Neuronal stem cell (in vitro differentiated cells): ENCODE results near the gene BCOR.

Source experiments
- DNase-seq: peaks from one replicate; pipeline ENCODE4 v3.0.0-alpha.2; 2013; ENCODE audit warnings: low spot score
- H2AFZ ChIP-seq: one replicate; pipeline ENCODE4 v1.6.1; 2013; ENCODE audit warnings: mild to moderate bottlenecking, low read length, inconsistent platforms
- H2AK5ac ChIP-seq: 2 replicates; pipeline ENCODE4 v1.6.1; 2013; ENCODE audit warnings: low read depth, mild to moderate bottlenecking, inconsistent platforms, low read length, moderate library complexity, mixed read lengths
- H2BK120ac ChIP-seq: 2 replicates; pipeline ENCODE4 v1.6.1; 2013; ENCODE audit warnings: low read depth, mild to moderate bottlenecking, inconsistent platforms, low read length, moderate library complexity, mixed read lengths
- H2BK12ac ChIP-seq: one replicate; pipeline ENCODE4 v1.6.1; 2013; ENCODE audit warnings: low read length, inconsistent platforms
- H2BK15ac ChIP-seq: 2 replicates; pipeline ENCODE4 v1.6.1; 2013; ENCODE audit warnings: mild to moderate bottlenecking, low read length, inconsistent platforms, mixed read lengths
- H2BK5ac ChIP-seq: one replicate; pipeline ENCODE4 v1.6.1; 2013; ENCODE audit warnings: inconsistent platforms, mild to moderate bottlenecking, low read length, moderate library complexity
- H3K14ac ChIP-seq: one replicate; pipeline ENCODE4 v1.6.1; 2013; ENCODE audit warnings: low read length, inconsistent platforms
- H3K18ac ChIP-seq: 2 replicates; pipeline ENCODE4 v1.6.1; 2013; ENCODE audit warnings: low read length, inconsistent platforms
- H3K23ac ChIP-seq: 2 replicates; pipeline ENCODE4 v1.6.1; 2013; ENCODE audit warnings: low read depth, mild to moderate bottlenecking, mixed read lengths, low read length, inconsistent platforms; ENCODE audit not compliant: poor library complexity
- H3K27ac ChIP-seq: replicated peaks from 3 replicates; pipeline ENCODE4 v1.5.1; 2013; ENCODE audit warnings: low read length, inconsistent platforms
- H3K27me3 ChIP-seq, 3 experiments: 2 replicates each; pipeline ENCODE4 v1.6.1; 2013; ENCODE audit warnings: low read length in 3 of 3, mild to moderate bottlenecking in 2 of 3, inconsistent platforms in 1 of 3, low read depth in 1 of 3, mixed read lengths in 1 of 3, moderate library complexity in 1 of 3; ENCODE audit not compliant: control insufficient read depth in 3 of 3, insufficient read depth in 3 of 3
- H3K36me3 ChIP-seq, 2 donors: replicated peaks in 1 of 2; 2 replicates each; pipeline ENCODE4 v1.6.1; 2013; ENCODE audit warnings: low read length in 2 of 2; ENCODE audit not compliant: control insufficient read depth in 2 of 2, insufficient read depth in 2 of 2
- H3K4ac ChIP-seq: 2 replicates; pipeline ENCODE4 v1.6.1; 2013; ENCODE audit warnings: inconsistent platforms, mild to moderate bottlenecking, low read length, moderate library complexity
- H3K4me1 ChIP-seq, 2 donors: 1 replicate in 1 of 2; 2 replicates in 1 of 2; pipeline ENCODE4 v1.6.1; 2013; ENCODE audit warnings: low read length in 2 of 2, low read depth in 1 of 2; ENCODE audit not compliant: control insufficient read depth in 2 of 2, insufficient read depth in 1 of 2
- H3K4me2 ChIP-seq: one replicate; pipeline ENCODE4 v1.6.1; 2013; ENCODE audit warnings: mild to moderate bottlenecking, low read length, inconsistent platforms; ENCODE audit not compliant: insufficient read depth, poor library complexity, severe bottlenecking
- H3K4me3 ChIP-seq, 2 donors: 2 replicates each; pipeline ENCODE4 v1.5.1; 2013; ENCODE audit warnings: low read length in 2 of 2, mild to moderate bottlenecking in 2 of 2, inconsistent platforms in 1 of 2, moderate library complexity in 1 of 2
- H3K79me1 ChIP-seq: one replicate; pipeline ENCODE4 v1.6.1; 2013; ENCODE audit warnings: low read depth, mild to moderate bottlenecking, inconsistent platforms, low read length, moderate library complexity
- H3K9ac ChIP-seq: one replicate; pipeline ENCODE4 v1.6.1; 2013; ENCODE audit warnings: mild to moderate bottlenecking, low read depth, low read length, inconsistent platforms; ENCODE audit not compliant: poor library complexity
- H3K9me3 ChIP-seq, 2 donors: replicated peaks in 1 of 2; 2 replicates each; pipeline versions ENCODE3 to v1.6.1; 2013; ENCODE audit warnings: low read length in 2 of 2, mild to moderate bottlenecking in 2 of 2, inconsistent platforms in 1 of 2, low read depth in 1 of 2, mixed read lengths in 1 of 2, moderate library complexity in 1 of 2; ENCODE audit not compliant: control insufficient read depth in 2 of 2, insufficient read depth in 1 of 2
- H4K8ac ChIP-seq: one replicate; pipeline ENCODE4 v1.6.1; 2013; ENCODE audit warnings: low read depth, mild to moderate bottlenecking, inconsistent platforms, low read length, moderate library complexity
- H4K91ac ChIP-seq: one replicate; pipeline ENCODE4 v1.6.1; 2013; ENCODE audit warnings: low read length, low read depth, mild to moderate bottlenecking, inconsistent platforms; ENCODE audit not compliant: poor library complexity
- WGBS, 2 donors: extraction: QIAGEN DNeasy Blood & Tissue Kit; methylation state at CpG; one replicate each; pipeline ENCODE4 v1.1.7; 2013; ENCODE audit warnings: missing lambda C conversion rate in 2 of 2, mixed read lengths in 1 of 2; ENCODE audit not compliant: insufficient read length in 2 of 2, insufficient replicate concordance in 1 of 2; ENCODE audit errors: extremely low coverage in 2 of 2; 5-methylcytosine and 5-hydroxymethylcytosine counted together

BCOR gene

GRCh38 chrX:40143001-40143400 is 45.2 kb upstream of the BCOR start:
- Histone ChIP-seq H3K9me3 (no peaks in the 10 kb centered on the region), H2BK120ac (no peak overlapping the region), H3K23ac (no peak overlapping the region), H3K27ac (no peak overlapping the region), H2BK12ac (no peak overlapping the region), H2AK5ac (no peak overlapping the region), H3K14ac (no peak overlapping the region), H2BK5ac (no peak overlapping the region), H3K4me2 (no peak overlapping the region), H3K18ac (no peak overlapping the region), H3K4me1 (peaks cover 0 to 16% of the 10 kb centered on the region in 2 donors), H3K9ac (no peak overlapping the region), H3K36me3 (no peaks in the 10 kb centered on the region), H2BK15ac (no peak overlapping the region), H4K8ac (no peak overlapping the region), H2AFZ (no peak overlapping the region), H3K4me3 (no peak overlapping the region), H3K27me3 (peaks cover 0 to 15% (median 0%) of the 10 kb centered on the region in 3 experiments), H4K91ac (no peak overlapping the region), H3K4ac (no peak overlapping the region), H3K79me1 (no peaks in the 10 kb centered on the region)
- DNase-seq = no peak
- no CpG with 5 or more reads among the region's 10 CpGs for WGBS, 2 donors

DNA sequence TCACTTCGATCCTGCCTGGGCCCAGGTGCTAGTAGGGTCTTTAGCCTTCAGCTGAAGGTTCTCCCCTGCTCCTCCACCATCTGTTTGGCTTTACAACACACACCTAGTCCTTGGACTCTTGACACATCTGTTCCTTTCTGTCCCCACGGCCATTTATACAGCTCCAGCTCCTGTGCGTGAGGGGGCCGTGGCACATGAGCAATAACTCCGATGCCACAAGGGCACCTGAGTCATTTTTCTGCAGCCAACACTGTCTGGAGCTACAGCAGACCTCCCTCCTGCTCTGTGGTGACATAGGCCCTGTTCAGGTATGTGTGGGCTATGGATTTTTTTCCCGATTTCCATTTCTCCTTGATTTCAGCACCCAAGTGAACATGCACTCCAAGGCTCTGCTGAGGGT is 44.7 kb upstream of the BCOR start:
- peaks cover 0 to 10% of the 10 kb centered on the region in 2 donors for H3K4me1 ChIP-seq
- no peak overlapping the region for H4K91ac ChIP-seq
- H2BK5ac ChIP-seq = no peak overlapping the region
- H3K9ac ChIP-seq = no peak overlapping the region
- no peak overlapping the region for H3K4me2 ChIP-seq
- no peak overlapping the region for H2AFZ ChIP-seq
- no peak overlapping the region for H3K4me3 ChIP-seq
- no peak overlapping the region for H3K27ac ChIP-seq
- no peak for DNase-seq
- H3K79me1 ChIP-seq = no peaks in the 10 kb centered on the region
- H3K9me3 ChIP-seq = no peaks in the 10 kb centered on the region
- H2BK15ac ChIP-seq = no peak overlapping the region
- H4K8ac ChIP-seq = no peak overlapping the region
- H3K4ac ChIP-seq = no peak overlapping the region
- H2AK5ac ChIP-seq = no peak overlapping the region
- H3K14ac ChIP-seq = no peak overlapping the region
- H3K36me3 ChIP-seq = no peaks in the 10 kb centered on the region
- WGBS, 2 donors = no CpG with 5 or more reads among the region's 6 CpGs
- H3K23ac ChIP-seq = no peak overlapping the region
- no peak overlapping the region for H2BK120ac ChIP-seq
- H2BK12ac ChIP-seq = no peak overlapping the region
- no peak overlapping the region for H3K18ac ChIP-seq
- H3K27me3 ChIP-seq = peaks cover 0 to 9% (median 0%) of the 10 kb centered on the region in 3 experiments

DNA sequence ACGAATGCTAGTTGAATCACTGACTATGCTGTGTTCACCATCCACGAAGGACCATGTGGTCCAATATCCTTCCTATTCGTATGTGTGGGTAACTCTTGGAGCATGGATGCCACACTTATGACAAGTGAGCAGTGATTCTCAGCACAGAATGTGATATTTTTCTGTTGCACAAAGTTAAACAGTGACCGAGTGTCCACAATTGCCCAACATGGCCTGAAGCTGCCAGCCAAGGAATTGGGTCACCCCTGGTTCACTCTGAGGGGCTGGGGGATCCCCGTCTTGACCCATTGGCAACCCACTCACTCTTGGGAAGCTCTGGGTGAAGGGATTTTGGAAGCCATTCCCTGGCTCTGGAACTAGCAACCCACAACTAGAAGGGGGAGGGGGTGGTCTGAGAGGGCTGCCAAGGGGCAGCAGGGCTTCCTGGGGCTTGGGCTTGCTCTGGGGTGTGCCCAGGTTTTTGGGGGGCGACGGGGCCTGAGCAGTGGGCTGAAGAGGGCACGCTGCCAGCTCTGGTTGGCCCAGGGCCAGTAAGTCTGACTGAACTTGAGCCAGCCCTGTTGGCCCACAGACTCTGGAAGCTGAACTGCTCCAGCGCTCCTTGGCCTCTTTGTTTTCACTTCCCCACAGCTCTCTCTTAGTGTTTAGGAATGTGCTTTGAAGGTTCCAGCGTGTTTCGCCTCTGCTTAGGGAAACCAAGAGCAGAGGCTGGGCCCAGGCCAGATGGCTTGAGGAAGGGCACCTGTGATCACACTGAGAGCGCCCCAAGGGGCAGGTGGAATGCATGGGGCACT is 43.1 kb upstream of the BCOR start:
- Histone ChIP-seq H2AK5ac (no peak overlapping the region), H3K4me2 (no peak overlapping the region), H3K14ac (no peak overlapping the region), H3K18ac (no peak overlapping the region), H3K4ac (no peak overlapping the region), H2BK15ac (no peak overlapping the region), H4K8ac (no peak overlapping the region), H3K36me3 (no peaks in the 10 kb centered on the region), H2AFZ (peak overlapping the region; percentile 72), H3K27ac (no peak overlapping the region), H3K27me3 (peaks cover 0 to 2% (median 0%) of the 10 kb centered on the region in 3 experiments), H2BK120ac (no peak overlapping the region), H3K9ac (no peak overlapping the region), H3K9me3 (no peaks in the 10 kb centered on the region), H3K23ac (no peak overlapping the region), H2BK5ac (no peak overlapping the region), H3K4me3 (no peak overlapping the region), H3K4me1 (peaks cover 0 to 6% of the 10 kb centered on the region in 2 donors), H2BK12ac (no peak overlapping the region), H3K79me1 (no peaks in the 10 kb centered on the region), H4K91ac (no peak overlapping the region)
- no CpG with 5 or more reads among the region's 12 CpGs for WGBS, 2 donors
- DNase-seq = no peak

DNA sequence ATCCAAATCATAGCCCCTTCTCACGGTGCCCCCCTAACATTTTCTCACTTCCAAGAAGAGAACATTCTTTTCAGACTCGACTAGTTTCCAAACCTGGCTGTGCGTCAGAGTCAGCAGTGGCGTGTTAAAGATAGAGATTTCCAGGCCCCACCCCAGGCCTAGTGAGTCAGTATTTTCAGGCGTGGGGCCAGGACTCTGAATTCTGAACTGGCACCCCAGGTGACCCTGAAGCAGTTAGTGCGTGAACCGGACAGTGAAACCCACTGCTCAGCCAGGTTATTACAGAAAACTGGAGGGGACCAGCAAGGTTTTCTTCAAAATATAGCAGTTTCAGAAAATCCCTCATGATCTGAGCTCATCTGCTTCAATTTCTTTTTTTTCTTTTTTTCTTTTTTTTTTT is 35.0 kb upstream of the BCOR start:
- no peak for DNase-seq
- Histone ChIP-seq H3K23ac (no peak overlapping the region), H2BK12ac (no peak overlapping the region)

More for the DNA sequence above, 35.0 kb upstream of the BCOR start:
- no peak overlapping the region for H3K18ac ChIP-seq
- H3K9ac ChIP-seq = no peak overlapping the region
- no peak overlapping the region for H3K27ac ChIP-seq
- H2AFZ ChIP-seq = no peak overlapping the region
- no peaks in the 10 kb centered on the region for H3K79me1 ChIP-seq
- no peaks in the 10 kb centered on the region for H3K36me3 ChIP-seq
- WGBS, 2 donors = no CpG with 5 or more reads among the region's 7 CpGs
- H3K4me1 ChIP-seq = no peaks in the 10 kb centered on the region
- no peaks in the 10 kb centered on the region for H3K27me3 ChIP-seq
- no peaks in the 10 kb centered on the region for H3K9me3 ChIP-seq
- H4K91ac ChIP-seq = no peak overlapping the region
- H2BK120ac ChIP-seq = no peak overlapping the region
- H2BK15ac ChIP-seq = no peak overlapping the region
- H4K8ac ChIP-seq = no peak overlapping the region
- H3K4me3 ChIP-seq = no peak overlapping the region
- no peak overlapping the region for H2BK5ac ChIP-seq
- no peak overlapping the region for H3K14ac ChIP-seq
- no peak overlapping the region for H3K4ac ChIP-seq
- H3K4me2 ChIP-seq = no peak overlapping the region
- H2AK5ac ChIP-seq = no peak overlapping the region
